Mesendoderm (in vitro differentiated cells): Measurements from ENCODE around the gene TNKS2. TPM values are rescaled to one million over a fixed set of nuclear protein-coding genes. Genes with fewer than 3 reads are reported as not detected.

Experiments
- DNase-seq: peaks from one replicate; pipeline ENCODE4 v3.0.0; 2013
- H2AK5ac ChIP-seq: 2 replicates; pipeline ENCODE4 v1.6.1; 2013; ENCODE audit warnings: low read length, inconsistent platforms
- H2BK120ac ChIP-seq: 2 replicates; pipeline ENCODE4 v1.6.1; 2013; ENCODE audit warnings: low read depth, mild to moderate bottlenecking, low read length, moderate library complexity, mixed read lengths
- H2BK15ac ChIP-seq: replicated peaks from 2 replicates; pipeline ENCODE4 v1.6.1; 2013; ENCODE audit warnings: low read depth, mild to moderate bottlenecking, moderate library complexity
- H2BK5ac ChIP-seq: 2 replicates; pipeline ENCODE4 v1.6.1; 2013; ENCODE audit warnings: low read length, inconsistent platforms
- H3K18ac ChIP-seq: 2 replicates; pipeline ENCODE4 v1.6.1; 2013; ENCODE audit warnings: mild to moderate bottlenecking, low read length, mixed read lengths
- H3K23ac ChIP-seq: one replicate; pipeline ENCODE4 v1.6.1; 2013; ENCODE audit warnings: low read length
- H3K27ac ChIP-seq: 2 replicates; pipeline ENCODE4 v1.5.1; 2013; ENCODE audit warnings: low read depth, mild to moderate bottlenecking, inconsistent platforms, low read length, moderate library complexity
- H3K27me3 ChIP-seq: 2 replicates; pipeline ENCODE4 v1.6.1; 2013; ENCODE audit warnings: low read length, control low read depth, mild to moderate bottlenecking, inconsistent platforms; ENCODE audit not compliant: insufficient read depth, poor library complexity
- H3K36me3 ChIP-seq: 2 replicates; pipeline ENCODE4 v1.6.1; 2013; ENCODE audit warnings: low read length, inconsistent platforms; ENCODE audit not compliant: control insufficient read depth, insufficient read depth
- H3K4ac ChIP-seq: one replicate; pipeline ENCODE4 v1.6.1; 2013; ENCODE audit warnings: low read depth, mild to moderate bottlenecking, low read length, moderate library complexity
- H3K4me1 ChIP-seq: 2 replicates; pipeline ENCODE4 v1.6.1; 2013; ENCODE audit warnings: low read depth, low read length, inconsistent platforms; ENCODE audit not compliant: control insufficient read depth
- H3K4me2 ChIP-seq: 2 replicates; pipeline ENCODE4 v1.6.1; 2013; ENCODE audit warnings: low read length
- H3K4me3 ChIP-seq: 2 replicates; pipeline ENCODE4 v1.5.1; 2013; ENCODE audit warnings: mild to moderate bottlenecking, low read length
- H3K56ac ChIP-seq: one replicate; pipeline ENCODE4 v1.6.1; 2013; ENCODE audit warnings: low read length
- H3K79me1 ChIP-seq: 2 replicates; pipeline ENCODE4 v1.6.1; 2013; ENCODE audit warnings: low read length, inconsistent platforms
- H3K79me2 ChIP-seq: 2 replicates; pipeline ENCODE4 v1.6.1; 2013; ENCODE audit warnings: mild to moderate bottlenecking, low read length; ENCODE audit not compliant: control insufficient read depth, insufficient read depth
- H3K9ac ChIP-seq: 2 replicates; pipeline ENCODE4 v1.6.1; 2013; ENCODE audit warnings: low read length, inconsistent platforms
- H4K5ac ChIP-seq: one replicate; pipeline ENCODE4 v1.6.1; 2013; ENCODE audit warnings: low read length
- H4K8ac ChIP-seq: one replicate; pipeline ENCODE4 v1.6.1; 2013; ENCODE audit warnings: low read depth, mild to moderate bottlenecking, control low read depth, low read length, moderate library complexity
- WGBS: extraction: QIAGEN DNeasy Blood & Tissue Kit; methylation state at CpG from one replicate; pipeline ENCODE4 v1.1.7; 2013; ENCODE audit warnings: low lambda C conversion rate, missing lambda C conversion rate; ENCODE audit not compliant: insufficient coverage; ENCODE audit errors: extremely low coverage; 5-methylcytosine and 5-hydroxymethylcytosine counted together
- small RNA-seq: library from polyadenylated mRNA; stranded (forward); fragments of <200 nt; extraction: miRNeasy Mini kit (QIAGEN cat#:217004); gene quantifications from one replicate; pipeline ENCODE3, GENCODE V24; 2013; ENCODE audit not compliant: insufficient read depth

Gene TNKS2

DNA sequence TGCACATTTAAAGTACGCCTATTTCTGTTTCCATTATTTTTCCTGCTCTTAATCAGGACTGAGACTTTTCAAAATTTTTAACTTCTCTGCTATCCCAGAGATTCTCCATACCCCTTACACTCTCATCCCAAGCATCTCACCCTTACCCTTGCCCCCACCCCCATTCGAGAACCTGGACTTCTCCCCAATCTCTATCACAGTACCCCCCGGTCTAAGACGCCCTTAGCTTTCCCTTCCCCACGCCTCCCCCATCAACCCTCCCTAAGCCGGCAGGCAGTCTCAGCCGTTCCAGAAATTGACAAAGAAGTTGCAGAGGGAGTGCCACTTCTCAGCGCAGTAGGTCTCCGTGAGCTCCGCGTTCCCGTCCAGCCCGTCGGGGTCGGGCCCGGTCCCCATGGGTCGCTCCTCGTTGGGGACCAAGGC, 109.7 kb downstream of the TNKS2 start:
- H3K4me3 ChIP-seq = peak overlapping the region; percentile 88
- peaks cover 2% of the 10 kb centered on the region for H3K4me1 ChIP-seq
- H2BK15ac ChIP-seq = no peak overlapping the region
- H3K56ac ChIP-seq = peak overlapping the region; percentile 98
- no peak overlapping the region for H3K4ac ChIP-seq
- H3K9ac ChIP-seq = peak overlapping the region; percentile 93
- no CpG with 5 or more reads among the region's 18 CpGs for WGBS
- peak overlapping the region; percentile 67 for H2BK5ac ChIP-seq
- H4K8ac ChIP-seq = no peak overlapping the region
- H3K4me2 ChIP-seq = peak overlapping the region; percentile 61
- peaks cover 6% of the 10 kb centered on the region for H3K79me2 ChIP-seq
- H3K79me1 ChIP-seq = peaks cover 4% of the 10 kb centered on the region
- no peak overlapping the region for H3K23ac ChIP-seq
- no peak overlapping the region for H2AK5ac ChIP-seq
- no peak overlapping the region for H2BK120ac ChIP-seq
- peak overlapping the region; percentile 14 for H3K27ac ChIP-seq
- peak; percentile 53 for DNase-seq
- H3K36me3 ChIP-seq = no peaks in the 10 kb centered on the region
- H4K5ac ChIP-seq = no peak overlapping the region
- peak overlapping the region; percentile 75 for H3K18ac ChIP-seq
- no peaks in the 10 kb centered on the region for H3K27me3 ChIP-seq

DNA sequence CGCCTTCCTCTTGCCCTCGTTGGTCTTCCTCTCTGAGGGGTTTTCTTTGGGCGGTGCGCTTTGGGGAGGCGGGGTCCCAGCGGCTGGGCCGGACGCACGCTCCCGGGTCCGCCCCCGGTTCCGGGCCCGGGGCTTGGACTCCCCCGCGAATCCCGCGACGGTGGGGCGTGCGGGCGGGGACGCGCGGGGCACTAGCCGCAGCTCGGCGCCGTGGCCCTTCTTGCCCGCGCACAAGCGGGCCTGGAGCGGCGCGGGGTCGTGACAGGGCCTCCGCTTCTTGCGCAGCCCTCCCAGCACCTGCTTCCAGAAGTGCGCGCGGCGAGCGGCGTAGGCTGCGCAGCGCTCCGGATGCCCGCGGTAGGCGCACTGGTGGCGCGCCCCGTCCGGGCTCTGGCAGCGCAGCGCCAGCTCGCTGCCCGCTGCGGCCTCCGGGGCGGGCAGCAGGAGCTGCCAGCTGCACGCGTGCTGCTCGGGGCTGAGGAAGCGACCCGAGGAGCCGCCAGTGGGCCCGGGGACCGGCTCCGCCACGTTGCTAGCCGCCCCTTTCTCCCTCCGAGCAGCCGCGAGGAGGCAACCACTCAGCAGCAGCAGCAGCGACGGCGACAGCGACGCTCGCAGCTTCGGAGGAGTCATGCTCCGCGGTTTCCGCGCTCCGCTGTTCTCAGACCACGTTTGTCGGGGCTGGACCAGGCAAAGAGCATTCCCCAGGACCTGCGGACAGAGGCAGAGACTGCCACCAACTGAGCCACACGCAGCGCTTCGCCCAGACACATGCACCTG, 110.3 kb downstream of the TNKS2 start:
- H3K27me3 ChIP-seq = no peaks in the 10 kb centered on the region
- peak overlapping the region; percentile 93 for H3K9ac ChIP-seq
- H3K4me2 ChIP-seq = peak overlapping the region; percentile 81
- peak overlapping the region; percentile 88 for H3K4me3 ChIP-seq
- H2BK5ac ChIP-seq = peak overlapping the region; percentile 67
- H3K79me2 ChIP-seq = peaks cover 6% of the 10 kb centered on the region
- H4K8ac ChIP-seq = no peak overlapping the region
- peak overlapping the region; percentile 74 for H3K4ac ChIP-seq
- H3K79me1 ChIP-seq = peaks cover 4% of the 10 kb centered on the region
- H2BK15ac ChIP-seq = no peak overlapping the region
- H2BK120ac ChIP-seq = no peak overlapping the region
- peak overlapping the region; percentile 14 for H3K27ac ChIP-seq
- no peak overlapping the region for H3K23ac ChIP-seq
- peak overlapping the region; percentile 98 for H3K56ac ChIP-seq
- H3K36me3 ChIP-seq = no peaks in the 10 kb centered on the region
- peaks cover 2% of the 10 kb centered on the region for H3K4me1 ChIP-seq
- no peak overlapping the region for H2AK5ac ChIP-seq
- DNase-seq = peak; percentile 95
- peak overlapping the region; percentile 75 for H3K18ac ChIP-seq
- no peak overlapping the region for H4K5ac ChIP-seq
- WGBS = no CpG with 5 or more reads among the region's 93 CpGs

DNA sequence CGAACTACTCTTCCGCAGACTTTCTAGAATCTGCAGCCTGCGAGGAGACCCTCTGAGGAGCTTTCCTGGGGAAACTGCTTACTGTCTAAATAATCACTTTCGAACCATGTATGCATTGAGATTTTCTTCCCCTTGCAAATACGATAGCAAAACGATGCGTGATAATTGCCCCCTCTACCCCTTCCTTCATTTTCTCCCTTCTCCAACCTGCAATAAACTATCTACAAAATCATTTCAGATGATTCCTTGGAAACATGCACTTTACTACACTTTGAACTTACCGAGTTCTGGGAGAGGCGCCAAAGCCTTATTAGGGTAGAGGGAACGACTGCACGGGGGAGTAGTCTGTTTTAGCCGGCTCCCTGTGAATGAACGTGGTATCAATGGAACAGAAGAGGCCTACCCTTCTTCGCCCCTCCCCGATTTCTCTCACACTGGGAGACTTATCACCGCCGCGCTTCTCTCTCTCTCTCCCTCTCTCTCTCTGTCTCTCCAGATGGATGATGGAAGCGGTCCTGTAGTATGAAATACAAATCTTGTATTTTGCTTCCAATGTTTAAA, 111.0 kb downstream of the TNKS2 start, which contains the start of gene FGFBP3:
TSS of gene FGFBP3 (minus strand) at position 370 of the 561 bp plus-strand sequence. CDS start 517 bp downstream, outside the sequence.
- Histone ChIP-seq H3K79me1 (peaks cover 4% of the 10 kb centered on the region), H3K4me3 (peak within 1 kb of the TSS; percentile 88), H2BK5ac (no peak within 1 kb of the TSS), H3K27me3 (no peaks in the 10 kb centered on the region), H3K56ac (peak within 1 kb of the TSS; percentile 98), H2AK5ac (no peak within 1 kb of the TSS), H3K23ac (no peak within 1 kb of the TSS), H4K5ac (no peak within 1 kb of the TSS), H4K8ac (no peak within 1 kb of the TSS), H3K4ac (peak within 1 kb of the TSS; percentile 74), H3K4me2 (peak within 1 kb of the TSS; percentile 81), H2BK120ac (no peak within 1 kb of the TSS), H3K18ac (peak within 1 kb of the TSS; percentile 75), H3K4me1 (peaks cover 2% of the 10 kb centered on the region), H3K9ac (peak within 1 kb of the TSS; percentile 93), H3K79me2 (peaks cover 6% of the 10 kb centered on the region), H3K27ac (peak within 1 kb of the TSS; percentile 14), H3K36me3 (no peaks in the 10 kb centered on the region), H2BK15ac (no peak within 1 kb of the TSS)
- no CpG with 5 or more reads among the region's 19 CpGs for WGBS
- peak; percentile 87 for DNase-seq

DNA sequence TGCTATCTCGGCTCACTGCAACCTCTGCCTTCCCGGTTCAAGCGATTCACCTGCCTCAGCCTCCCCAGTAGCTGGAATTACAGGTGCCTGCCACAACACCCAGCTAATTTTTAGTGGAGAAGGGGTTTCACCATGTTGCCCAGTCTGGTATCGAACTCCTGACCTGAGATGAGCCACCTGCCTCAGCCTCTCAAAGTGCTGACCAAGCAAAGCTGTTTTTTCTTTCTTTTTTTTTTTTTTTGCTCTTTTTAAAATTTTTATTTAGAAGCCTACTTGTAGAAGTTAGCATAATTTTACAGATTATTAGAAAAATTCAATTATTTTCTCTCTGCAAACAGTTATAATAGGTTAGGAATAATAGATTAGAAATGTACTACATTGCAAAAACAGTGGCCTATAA, 112.2 kb downstream of the TNKS2 start:
- Histone ChIP-seq H2BK5ac (no peak overlapping the region), H3K27me3 (no peaks in the 10 kb centered on the region), H3K4me3 (no peak overlapping the region), H3K18ac (no peak overlapping the region), H3K4me1 (peaks cover 2% of the 10 kb centered on the region), H4K5ac (no peak overlapping the region), H2BK15ac (no peak overlapping the region), H2AK5ac (no peak overlapping the region), H3K4ac (no peak overlapping the region), H4K8ac (no peak overlapping the region), H2BK120ac (no peak overlapping the region), H3K79me1 (peaks cover 4% of the 10 kb centered on the region), H3K36me3 (no peaks in the 10 kb centered on the region), H3K4me2 (no peak overlapping the region), H3K9ac (no peak overlapping the region), H3K27ac (no peak overlapping the region), H3K56ac (no peak overlapping the region), H3K79me2 (peaks cover 6% of the 10 kb centered on the region), H3K23ac (no peak overlapping the region)
- no CpG with 5 or more reads among the region's 4 CpGs for WGBS
- DNase-seq = no peak

Small RNA genes within 50 kb of the gene (small RNA-seq; reads per million reads assigned to genes)
- gene AL359198.2 = not detected
- gene SRP9P1 = not detected
